HG03575 (cell line): ENCODE measurements around the gene LNPEP.

Source experiments
- ATAC-seq: cut with Tn5 transposase; IDR thresholded peaks from one replicate; pipeline ENCODE4 v1.9.1; 2021; ENCODE audit not compliant: unreplicated experiment, insufficient number of reproducible peaks, low FRiP score; ENCODE audit errors: extremely low read depth

The LNPEP gene

DNA sequence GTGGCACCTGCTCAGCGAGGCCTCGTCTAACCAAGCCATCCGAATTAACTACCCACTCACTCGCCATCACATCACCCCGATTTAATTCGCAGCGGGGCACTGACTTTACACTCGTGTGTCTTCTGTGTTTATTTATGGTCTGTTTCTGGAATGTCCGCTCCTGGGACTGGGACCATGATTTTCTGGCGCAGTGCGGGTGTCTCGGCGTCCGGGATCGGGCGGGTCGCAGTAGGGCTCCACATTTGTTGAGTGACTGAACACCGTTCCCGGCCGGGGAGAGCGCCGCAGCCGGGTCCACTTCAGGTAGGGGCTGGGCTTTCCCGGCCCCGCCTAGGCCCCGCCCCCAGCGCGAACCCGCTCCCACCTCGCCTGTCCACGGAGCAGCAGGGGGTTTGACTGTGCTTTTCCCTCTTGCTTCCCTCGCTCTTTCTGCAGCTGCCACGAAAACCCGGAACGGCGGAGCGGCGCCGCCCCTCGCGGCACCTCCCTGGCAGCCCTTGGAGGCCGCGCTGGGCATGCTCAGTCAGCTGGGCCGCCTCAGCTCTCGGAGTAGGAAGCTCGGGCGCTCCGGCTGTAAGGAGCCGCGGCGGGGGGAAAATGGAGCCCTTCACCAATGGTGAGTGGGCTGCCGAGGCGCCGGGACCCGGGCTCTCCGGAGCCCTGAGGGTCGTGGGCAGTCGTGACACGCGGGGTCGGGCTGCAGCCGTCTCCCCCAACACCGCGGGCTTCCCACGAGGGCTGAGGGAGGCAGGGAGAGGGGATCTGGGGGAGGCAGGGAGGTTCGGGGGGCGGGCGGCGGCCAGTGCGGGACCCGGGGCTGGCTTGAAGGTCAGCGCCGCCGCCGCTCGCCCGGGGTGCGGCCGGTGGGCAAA is at the start of gene LNPEP:
Gene LNPEP, plus strand, starts transcription at position 522 of the 872 bp plus-strand sequence. Its CDS starts 76 bp downstream, at position 598.
- ATAC-seq: peak; percentile 21

DNA sequence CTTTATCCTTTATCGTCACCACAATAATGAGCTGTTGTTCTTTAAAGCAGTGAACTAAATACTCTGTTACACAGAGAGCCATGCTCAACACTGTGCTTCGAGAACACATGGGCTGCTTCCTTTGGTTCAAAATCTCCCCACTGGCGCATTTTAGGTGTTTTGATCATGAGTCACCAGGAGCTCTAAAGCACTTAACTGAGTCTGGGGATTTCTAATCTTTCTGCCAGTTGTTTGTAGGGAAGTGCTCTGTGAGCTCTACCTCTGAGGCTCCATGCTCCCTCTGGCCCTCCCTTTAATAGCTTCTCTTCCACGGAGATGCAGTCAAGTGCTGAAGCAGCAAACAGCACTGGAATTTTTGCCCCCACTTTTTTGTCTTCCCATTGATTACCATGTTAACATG is 42.5 kb upstream of the LNPEP start:
- no peak for ATAC-seq

DNA sequence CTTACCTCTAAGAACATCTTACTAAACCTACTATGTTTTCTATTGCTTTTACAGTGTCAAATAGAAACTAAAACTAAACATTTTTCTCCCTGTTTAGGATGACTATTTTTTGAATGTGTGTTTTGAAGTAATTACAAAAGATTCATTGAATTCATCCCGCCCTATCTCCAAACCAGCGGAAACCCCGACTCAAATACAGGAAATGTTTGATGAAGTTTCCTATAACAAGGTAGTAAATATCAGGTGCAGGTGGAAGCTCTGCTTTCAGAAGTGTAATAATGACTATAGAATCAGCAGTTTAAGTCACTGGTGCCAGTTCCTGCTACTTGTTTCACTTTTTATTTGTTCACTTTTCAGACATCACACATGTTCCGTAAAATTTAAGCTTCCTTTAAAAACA is 39.6 kb upstream of the LNPEP start:
- peak; percentile 30 for ATAC-seq

DNA sequence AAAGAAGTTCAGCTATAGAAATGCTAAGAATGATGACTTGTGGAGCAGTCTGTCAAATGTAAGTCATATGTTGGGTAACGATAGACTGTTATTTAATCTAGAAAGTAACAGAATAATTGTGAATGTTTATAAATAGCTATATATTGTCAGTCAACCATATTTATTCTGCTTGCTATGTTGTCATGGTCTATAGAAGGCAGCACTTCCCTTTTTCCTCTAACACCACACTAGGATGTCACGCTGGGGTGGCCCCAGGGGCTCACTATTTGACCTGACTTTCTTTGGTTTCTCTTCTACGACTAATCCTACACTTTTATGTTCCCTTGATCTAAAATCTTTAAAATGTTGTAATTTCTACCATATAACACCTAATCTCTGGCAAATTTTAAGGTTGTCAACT is 39.1 kb upstream of the LNPEP start:
- ATAC-seq: peak; percentile 87

DNA sequence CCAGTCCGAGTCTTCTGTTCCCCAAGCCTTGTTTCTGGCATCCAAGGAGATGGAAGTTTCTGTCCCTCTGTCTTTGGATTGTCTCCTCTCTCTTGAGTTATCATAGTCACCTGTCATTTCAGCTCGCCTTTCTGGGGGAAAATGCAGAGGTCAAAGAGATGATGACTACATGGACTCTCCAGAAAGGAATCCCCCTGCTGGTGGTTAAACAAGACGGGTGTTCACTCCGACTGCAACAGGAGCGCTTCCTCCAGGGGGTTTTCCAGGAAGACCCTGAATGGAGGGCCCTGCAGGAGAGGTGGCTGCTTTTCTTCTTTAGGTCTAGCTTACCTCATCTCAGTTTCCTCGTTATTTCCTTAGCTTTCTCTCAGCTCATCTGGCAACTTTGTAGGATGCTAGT is 34.5 kb upstream of the LNPEP start:
- no peak for ATAC-seq

DNA sequence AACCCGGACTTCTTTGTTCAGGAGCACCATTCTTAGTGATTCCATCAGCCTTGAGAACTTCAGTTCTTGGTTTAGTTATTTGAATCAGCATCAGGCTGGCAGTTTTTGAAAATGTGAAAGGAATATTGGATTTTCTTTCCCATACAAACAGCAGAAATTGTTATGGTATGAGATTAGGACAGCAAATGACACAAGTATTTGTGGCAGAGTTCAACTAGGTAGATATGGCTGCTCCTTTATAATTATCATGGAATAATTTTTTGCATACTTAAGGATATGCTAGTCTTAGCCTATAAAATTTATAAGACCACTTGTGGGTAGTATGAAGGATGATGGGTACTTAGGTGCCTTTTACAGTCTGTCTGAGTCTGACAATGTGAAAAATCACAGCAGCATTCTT is 34.0 kb upstream of the LNPEP start:
- ATAC-seq: no peak

DNA sequence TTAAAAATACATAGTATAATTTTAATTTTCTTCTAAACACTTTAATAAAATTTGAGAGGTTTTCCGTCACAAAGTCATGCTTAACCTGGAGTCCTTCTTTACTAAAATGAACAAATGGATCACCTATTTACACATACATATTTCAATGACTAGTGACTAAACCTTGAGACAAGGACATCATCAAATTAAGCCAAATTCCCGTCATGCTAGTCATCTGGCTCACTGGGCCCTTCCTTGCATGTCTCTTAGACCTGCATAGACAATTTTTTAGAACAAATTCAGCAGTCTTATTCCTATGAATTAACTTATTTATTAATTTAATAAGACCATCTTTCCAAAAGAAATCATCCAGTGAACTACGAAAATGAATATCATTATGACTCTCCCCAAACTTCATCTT is 33.0 kb upstream of the LNPEP start:
- no peak for ATAC-seq

DNA sequence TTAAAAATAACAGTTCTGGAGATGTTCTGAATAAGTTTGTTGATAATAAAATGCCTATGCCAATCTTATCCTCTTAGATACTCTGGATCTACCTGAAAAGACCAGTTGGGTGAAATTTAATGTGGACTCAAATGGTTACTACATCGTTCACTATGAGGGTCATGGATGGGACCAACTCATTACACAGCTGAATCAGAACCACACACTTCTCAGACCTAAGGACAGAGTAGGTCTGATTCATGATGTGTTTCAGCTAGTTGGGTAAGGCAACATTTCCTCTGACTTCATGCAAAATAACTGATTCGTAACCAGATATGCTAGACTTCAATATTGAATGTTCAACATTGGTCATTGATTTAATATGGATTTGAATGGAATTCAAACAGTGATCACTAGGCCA is 32.6 kb upstream of the LNPEP start:
- ATAC-seq: no peak

DNA sequence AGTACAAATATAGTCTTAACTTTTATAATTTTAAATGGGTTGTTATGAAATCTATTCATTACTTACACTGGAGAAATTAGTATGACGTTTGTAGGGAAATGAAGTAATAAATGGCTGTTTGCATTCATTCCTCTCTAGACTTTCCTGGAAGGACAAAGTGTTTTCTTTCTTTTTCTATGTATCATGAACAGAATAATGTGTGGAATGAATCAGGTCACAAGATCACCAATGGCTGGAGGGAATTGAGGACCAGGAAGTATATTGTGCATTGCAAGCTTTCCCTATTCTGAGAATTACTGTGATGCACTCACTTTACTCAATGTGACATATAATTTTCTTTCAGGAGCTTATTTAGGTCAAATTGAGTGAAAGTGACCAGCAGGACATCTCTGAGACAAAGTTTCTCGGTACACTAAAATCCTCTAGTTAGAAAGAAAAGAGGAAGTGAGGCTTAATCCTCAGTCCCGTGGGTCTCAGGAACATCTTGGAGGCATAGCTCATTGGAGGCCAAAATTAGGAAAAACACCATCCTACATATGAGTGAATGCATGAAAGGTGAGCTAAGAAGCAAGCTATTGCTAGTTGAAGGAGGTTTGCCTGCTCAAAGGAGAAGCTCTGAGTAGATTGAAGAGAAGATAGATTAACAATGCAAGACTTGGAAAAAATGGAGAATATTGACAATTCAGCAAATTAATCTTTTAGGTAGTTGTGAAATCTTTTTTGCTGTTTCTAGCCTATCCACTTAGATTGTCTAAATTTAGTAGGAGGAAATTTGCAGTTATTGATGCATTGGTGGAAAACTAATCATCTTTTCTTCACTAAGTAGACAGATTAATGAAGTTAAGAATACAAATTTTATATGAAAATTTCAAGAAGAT is 31.6 kb upstream of the LNPEP start:
- ATAC-seq: no peak

DNA sequence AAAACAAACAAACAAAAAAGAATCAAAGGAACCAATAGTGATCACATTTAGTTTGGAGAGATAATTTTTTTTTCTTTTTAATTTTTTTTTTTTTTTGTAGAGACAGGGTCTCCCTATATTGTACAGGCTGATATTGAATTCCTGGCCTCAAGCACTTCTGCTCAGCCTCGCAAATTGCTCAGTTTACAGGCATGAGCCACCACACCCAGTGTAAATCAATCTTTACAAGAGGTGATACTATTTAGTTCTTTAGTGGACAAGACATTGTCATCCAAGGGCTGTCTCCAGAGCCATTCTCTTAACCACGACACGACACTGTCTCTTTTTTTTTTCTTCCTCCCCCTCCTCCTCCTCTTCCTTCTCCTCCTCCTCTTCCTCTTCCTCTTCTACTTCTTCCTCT is 30.0 kb upstream of the LNPEP start:
- ATAC-seq: no peak

DNA sequence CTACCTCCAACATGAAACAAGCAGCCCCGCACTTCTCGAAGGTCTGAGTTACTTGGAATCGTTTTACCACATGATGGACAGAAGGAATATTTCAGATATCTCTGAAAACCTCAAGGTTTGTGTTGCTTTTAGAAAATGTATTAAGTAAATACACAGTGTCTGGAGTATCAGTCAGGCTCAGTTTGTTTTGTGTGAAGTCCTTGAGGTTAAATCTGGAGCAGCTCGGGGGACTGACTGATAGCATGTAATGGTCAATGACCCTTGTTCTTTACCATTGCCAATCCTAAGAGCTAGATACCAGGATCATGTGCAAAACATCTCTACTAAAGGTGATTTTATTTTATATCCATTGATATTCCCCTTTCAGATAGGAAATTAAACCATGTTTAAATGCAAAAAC is 26.9 kb upstream of the LNPEP start:
- no peak for ATAC-seq

DNA sequence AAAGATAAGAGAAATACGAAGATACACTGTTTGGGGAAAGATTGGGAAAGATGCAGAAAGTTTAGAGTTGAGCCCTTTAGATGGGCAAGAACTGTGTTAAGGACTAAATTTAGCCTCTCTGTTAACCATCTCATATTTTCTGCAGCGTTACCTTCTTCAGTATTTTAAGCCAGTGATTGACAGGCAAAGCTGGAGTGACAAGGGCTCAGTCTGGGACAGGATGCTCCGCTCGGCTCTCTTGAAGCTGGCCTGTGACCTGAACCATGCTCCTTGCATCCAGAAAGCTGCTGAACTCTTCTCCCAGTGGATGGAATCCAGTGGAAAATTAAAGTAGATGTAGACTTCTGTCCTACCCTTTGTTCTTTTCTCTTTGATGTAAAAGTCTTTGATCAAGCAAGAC is 26.4 kb upstream of the LNPEP start:
- no peak for ATAC-seq

DNA sequence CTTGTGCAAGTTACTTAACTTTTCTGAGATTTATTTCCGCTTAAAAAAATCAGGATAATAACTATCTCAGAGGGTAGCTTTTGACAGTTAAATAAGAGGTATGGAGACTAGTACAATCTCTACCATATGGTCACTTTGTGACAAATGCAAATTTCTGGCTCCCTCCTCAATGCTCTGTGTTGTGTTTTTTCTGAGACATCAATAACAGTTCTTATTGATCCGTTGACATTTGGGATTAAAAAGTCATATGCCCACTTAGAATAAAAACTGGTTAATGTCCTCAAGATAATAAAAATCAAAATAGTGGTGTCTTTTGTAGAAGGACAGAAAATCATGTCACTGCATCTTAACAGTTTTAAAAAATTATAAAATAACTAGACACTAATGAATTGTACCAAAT is 24.7 kb upstream of the LNPEP start:
- ATAC-seq: no peak

DNA sequence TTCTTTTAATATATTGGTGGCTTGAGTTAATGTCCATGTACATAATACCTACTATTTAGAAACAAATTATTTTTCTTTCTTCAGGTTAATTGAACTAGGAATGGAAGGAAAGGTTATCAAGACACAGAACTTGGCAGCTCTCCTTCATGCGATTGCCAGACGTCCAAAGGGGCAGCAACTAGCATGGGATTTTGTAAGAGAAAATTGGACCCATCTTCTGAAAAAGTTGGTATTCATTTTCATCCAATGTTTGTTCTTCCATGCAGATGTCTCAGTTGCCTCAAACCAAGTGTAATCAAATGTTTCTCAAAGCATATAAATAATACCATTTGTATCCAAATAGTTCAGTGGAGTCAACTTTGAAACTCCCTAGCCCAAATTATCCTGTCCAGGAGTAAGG is 22.6 kb upstream of the LNPEP start:
- ATAC-seq: no peak

DNA sequence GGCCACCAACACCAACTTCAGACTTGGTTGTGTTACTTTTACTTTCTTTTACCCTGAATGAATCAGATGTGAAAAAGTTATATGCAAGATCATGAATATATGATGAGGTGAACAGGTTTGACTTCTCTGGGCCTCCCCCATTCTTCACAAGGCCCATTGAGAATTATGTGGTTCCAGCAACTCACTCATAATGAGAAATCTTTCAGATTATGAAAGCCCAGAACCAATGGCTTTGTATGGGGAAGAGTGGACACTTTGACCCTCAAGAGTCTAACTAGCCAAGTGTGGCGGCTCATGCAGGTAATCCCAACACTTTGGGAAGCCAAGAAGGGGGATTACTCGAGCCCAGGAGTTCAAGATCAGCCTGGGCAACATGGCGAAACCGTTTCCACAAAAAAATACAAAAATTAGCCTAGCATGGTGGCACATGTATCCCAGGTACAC is 16.1 kb upstream of the LNPEP start:
- peak; percentile 34 for ATAC-seq

DNA sequence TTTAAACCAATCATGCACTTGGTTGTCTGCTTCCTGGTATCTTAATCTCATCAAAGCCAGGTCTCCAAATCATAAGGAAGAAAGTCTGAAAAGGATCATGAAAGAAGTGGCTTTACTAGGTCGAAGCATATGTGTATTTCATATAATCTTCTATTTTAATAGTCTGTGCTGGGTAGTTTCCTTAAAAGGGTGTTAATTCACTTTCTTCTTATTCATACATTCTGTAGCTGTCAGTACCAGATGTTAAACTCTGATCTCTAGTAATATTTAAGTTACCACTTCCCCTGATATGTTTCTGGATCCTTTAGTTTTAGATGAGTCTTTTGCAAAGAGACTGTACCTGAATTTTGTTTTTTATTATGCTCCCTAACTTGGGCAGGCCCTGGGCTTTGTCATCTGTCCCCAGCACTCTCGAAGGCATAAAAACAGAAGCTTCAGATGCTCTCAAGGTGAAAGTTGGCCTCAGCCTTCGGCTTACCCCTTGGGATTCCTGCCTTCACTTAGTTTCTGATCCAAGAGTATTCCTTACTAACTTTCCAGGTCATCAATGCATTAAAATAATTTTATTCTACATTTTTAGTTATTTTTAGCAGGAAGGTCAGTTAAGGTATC is 15.0 kb upstream of the LNPEP start:
- ATAC-seq: no peak

DNA sequence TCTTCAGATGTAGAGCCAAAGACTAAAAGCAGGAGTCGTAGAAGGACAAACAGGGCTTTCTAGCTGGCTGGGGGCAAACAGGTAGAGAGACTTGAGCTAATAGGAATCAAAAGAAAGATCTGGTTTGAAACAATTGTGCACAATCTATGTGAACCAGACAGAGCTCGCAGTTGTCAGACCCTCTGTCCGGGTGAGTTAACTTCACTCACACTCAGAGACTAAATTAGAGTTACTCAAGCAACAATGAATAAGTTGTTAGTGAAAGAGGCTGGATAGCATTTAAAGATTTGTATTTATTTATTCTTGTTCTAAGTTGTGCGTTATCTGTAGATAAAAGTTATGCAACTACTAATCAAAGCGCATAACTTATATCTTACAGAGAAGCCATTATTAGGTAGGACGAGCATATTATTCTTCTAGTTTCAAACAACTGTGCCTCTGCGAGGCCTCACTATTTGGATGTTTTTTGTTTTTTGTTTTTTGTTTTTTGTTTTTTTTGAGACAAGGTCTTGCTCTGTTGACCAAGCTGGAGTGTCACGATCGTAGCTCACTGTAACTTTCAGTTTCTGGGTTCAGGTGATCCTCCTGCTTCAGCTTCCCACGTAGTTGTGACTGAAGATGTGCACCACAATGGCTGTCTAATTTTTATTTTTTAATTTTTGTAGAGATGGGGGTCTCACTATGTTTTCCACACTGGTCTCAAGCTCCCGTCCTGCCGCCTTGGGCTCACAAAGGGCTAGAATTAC is 13.2 kb upstream of the LNPEP start:
- no peak for ATAC-seq

DNA sequence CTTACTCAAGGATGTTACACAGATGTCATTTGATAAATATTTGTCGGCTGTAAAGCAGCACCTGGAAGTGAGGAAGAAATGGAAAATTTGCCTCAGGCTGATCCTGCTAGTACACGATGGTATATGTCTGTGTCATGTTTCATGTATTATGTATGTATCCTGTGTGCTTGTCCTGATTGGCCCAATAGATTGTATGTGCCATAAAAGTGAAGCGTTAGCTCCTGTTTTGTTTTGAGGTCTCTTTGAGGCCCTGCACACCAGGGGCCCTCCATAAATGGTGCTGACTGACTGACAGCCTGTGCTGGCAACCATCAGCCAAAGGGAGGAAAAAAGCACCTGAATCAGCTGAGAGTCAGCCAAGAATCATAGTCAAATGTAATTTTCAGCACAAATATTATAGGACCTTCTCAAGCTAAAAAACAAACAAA is 11.8 kb upstream of the LNPEP start:
- no peak for ATAC-seq

DNA sequence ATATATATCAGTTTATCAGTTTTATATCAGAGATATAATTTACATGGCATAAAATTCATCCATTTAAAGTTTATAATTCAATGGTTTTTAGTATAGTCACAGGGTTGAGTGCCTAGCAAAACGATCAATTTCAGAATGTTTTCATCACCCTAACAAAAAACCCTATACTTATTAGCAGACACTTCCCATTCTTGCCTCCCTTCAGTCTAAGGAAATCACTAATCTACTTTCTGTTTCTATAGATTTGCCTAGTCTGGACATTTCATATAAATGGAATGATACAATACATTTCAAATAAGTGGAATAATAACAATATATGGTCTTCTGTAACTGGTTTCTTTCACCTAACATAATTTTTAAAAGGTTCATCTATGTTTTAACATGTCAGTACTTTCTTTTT is 9.6 kb upstream of the LNPEP start:
- no peak for ATAC-seq
